Superior temporal gyrus (tissue), 1 donor: Measurements from ENCODE around the gene ACSF3.

Experiments
- DNase-seq: peaks from one replicate; pipeline ENCODE4 v3.0.0-alpha.2; 2016; ENCODE audit errors: extremely low spot score

The ACSF3 gene

DNA sequence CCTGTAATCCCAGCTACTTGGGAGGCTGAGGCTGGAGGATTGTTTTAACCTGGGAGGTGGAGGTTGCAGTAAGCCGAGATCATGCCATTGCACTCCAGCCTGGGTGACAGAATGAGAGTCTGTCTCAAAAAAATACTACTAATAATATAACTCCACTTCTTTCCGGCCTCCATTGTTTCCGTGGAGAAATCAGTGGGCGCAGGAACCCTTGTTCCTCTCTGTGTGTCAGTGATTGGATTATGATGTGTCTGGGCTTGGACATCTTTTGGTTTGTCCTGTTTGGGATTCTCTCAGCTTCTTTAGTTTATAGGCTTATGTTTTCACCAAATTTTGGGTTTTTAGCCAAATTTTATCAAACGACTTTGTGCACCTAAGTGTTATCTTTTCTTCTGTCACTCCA lies 36.8 kb downstream of the ACSF3 start:
- DNase-seq, result no peak

DNA sequence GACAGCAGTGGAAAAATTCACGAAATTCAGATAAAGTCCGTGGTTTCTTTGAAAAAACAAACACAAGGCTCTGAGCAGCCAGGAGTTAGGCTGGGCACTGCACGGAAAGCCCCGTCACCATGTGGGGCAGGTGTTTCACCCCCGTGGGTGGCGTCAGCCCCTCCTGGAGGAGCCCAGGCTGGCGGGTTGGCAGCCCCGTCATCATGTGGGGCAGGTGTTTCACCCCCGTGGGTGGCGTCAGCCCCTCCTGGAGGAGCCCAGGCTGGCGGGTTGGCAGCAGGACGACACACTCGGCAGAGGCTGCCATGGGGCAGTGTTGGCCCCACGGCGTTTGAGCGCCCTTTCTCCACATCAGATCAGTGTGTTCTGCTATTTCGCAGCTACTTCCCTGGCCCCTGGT lies 38.1 kb downstream of the ACSF3 start:
- no peak for DNase-seq

DNA sequence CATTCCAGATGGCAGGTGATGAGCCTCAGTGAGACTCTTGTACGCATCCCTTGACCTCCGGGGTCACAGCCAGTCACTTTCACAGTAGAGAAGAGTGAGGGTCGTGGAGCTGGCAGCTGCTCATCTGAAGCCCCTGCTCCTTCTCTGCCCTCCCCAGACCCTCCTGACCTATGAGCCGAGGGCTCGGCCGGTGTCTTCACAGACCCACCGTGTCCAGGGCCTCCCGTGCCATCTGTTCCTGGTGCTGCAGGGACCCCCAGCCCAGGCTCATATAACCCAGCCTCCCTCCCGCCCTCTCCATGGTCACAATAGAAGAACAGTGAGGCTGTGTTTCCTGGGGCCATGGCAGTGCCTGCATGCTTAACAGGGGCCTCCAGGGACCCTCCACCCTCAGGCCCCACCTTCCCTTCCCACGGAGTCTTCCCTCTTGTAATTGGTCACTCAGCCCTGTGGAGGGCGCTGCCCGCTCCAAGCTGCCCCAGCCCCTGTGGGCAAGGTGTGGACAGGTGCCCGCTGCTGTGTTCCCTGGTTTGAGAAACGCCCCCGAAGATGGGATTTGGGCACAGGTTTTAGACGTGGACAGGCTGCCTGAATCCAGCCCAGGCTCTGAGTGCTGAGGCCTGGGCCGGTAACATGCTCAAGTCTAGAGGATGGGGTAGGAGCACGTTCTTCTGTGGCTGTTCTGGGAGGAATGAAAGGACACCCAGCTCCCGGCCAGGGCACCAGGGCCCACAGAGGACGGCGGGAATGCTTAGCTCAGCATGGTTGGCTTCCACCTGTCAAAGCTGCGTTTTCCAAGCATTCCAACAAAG lies 38.7 kb downstream of the ACSF3 start:
- no peak for DNase-seq

DNA sequence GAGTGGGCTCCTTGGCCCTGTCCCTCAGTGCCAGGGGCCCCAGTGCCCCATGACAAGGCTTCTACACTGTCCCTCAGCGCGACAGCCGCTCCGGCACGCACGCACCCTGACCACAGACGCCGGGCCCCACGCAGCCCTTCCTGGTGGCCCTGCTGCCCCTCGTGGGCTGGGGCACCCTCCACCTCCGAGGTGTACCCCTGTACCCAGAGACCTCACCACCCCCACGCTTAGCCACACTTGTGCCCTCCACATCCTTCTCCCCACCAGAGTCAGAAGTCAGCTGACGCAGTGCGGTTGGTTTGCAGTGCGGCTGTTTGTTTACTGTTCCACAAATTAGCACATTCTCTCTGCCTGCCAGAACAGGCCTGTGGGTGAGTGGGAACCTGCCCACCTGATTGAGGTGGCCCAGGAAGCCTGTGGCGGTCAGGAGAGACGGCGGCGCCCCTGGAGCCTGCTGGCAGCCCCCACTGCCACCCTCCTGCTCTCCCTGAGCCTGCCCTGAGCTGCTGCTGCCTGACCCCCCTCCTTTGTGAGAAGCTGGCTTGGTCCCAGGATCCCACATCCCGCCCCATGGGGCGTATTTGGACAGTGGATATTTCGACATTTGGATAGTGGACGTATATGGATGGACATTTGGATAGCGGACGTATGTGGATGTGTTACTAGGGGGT lies 39.9 kb downstream of the ACSF3 start:
- DNase-seq, result no peak

DNA sequence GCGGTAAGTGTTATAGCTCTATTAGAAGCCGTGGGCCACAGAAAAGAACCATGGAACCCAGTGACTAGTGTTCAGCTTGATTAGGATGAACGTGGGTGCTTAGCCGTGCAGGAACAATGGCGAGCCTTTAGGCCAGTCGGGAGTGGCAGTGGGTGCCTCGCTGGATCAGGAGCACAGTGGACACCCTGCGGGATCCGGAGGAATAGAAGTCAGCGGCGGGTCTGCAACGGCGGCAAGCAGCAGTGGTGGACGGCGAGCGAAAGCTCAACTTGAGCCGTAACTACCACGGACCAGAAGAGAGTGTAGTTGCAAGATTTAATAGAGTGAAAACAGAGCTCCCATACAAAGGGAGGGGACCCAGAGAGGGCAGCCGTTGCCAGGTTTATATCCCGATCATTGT lies 40.6 kb downstream of the ACSF3 start:
- no peak for DNase-seq

DNA sequence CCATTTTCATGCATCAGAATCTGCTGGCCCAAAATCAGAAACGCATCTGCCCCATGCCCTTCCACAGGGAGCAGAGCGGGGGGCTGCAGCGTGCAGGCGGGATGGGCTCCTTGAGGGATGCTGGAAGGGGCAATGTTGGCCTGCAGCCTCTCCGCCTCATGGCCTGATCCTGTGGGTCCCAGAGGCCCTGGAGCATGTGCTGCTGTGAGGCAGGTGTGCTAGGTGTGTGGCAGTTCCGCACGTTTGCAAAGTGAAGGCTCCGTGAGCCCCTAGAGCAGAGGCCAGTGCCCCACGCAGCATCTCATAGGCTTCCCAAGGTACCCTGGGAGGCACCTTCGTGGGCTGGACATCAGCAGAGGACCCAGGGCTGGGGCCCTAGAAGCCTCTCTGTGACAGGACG lies 41.5 kb downstream of the ACSF3 start:
- DNase-seq, result no peak

DNA sequence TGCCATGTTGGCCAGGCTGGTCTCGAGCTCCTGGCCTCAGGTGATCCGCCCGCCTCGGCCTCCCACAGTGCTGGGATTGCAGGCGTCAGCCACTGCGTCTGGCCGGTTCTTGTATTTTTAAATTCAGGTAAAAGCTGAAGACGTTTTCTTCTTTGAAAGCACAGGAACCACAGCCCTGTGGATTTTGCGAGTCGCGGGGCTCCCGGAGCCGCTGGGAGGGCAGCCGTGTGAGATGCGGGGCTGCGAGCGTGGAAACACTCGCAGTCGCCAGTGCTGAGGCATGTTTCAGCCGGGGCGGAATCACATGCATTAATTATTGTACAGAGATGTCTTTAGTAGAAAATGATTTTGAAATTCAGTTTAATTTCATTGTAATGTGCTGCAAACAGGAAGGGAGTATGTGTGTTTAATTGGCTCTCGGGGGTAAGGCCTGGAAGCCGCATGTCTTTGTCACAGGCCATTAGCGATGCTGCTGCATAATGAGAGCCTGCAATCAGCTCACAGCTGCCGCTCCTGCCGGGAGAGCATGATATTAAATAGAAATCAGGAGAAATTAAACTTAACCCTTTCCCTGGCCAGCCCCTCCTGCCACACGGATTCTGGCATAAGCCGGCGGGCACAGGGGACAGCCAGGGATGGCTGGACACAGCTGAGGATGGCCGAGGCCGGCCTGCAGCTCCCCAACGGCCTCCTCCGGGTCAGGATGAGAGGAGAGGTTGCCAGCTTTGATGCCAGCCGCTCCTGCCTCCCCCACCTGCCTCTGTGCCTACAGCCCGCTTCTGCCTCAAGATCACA lies 42.5 kb downstream of the ACSF3 start:
- DNase-seq, result no peak

DNA sequence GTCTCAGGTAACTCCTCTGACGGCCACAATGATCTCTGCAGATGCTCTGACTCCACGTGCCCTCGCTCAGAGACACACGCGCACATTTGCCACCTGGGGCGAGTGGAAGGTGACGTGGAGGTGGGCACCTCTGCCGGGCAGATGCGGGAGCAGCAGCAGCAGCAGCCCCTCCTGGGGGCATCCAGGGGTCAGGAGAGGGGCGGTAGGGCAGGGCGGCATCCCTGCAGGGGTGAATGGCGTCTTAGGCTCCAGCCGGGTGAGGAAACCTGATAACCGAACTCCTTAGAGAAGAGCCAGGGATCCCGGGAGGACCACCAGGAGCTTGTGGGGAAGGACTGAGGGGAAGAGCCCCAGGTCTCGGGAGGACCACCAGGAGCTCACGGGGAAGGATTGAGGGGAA lies 43.3 kb downstream of the ACSF3 start:
- no peak for DNase-seq

DNA sequence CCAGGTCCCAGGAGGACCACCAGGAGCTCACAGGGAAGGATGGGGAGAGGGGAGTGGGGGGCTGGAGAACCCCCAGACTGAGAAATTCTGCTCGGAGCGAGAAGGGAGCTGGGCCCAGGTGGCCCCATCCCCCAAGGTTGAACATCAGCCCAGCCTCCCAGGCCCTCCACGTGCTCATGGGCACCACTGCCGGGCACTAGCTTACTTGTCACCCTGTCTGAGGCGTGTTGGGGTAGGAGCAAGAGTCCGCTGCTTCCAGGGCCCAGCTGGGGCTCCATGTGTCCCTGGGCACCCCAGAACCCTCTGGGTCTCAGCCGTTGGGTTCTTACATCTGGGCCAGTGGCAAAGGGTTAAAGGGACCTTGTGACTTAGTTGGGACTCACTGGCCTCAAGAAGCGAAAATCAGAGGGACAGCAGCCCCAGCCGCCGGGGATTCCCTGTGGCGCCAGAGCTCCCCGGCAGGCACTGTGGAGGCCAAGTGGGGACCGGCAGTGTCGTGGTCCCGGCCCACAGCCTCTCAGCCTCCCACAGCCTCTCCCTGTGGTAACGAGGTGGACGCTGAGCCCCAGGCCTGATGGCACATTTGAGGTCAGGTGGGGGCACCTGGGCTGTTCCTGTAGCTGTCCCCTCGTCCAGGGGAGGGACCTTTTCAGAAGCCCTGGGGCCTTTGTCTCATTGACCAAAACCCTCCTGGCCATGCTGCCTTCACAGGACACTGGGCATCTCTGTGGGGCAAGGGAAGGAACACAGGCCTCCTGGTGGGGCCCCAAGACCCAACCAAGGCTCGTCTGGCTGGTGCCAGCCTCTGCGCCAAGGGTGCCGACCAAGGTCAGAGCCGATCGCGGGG lies 44.2 kb downstream of the ACSF3 start:
- no peak for DNase-seq

DNA sequence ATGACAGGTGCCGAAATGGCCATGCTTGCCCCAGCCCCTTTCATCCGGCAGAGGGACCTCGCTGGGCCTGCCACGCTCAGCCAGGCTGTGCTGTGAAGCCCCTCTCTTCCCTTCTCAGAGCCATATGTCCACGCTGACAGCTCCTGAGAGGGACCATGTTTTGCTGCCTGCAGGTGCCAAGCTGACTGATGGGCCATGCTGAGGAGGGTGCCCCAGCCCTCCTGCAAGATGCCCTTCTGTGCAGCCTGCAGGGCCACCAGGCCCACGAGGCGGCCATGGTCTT lies 44.8 kb downstream of the ACSF3 start:
- DNase-seq, result no peak

DNA sequence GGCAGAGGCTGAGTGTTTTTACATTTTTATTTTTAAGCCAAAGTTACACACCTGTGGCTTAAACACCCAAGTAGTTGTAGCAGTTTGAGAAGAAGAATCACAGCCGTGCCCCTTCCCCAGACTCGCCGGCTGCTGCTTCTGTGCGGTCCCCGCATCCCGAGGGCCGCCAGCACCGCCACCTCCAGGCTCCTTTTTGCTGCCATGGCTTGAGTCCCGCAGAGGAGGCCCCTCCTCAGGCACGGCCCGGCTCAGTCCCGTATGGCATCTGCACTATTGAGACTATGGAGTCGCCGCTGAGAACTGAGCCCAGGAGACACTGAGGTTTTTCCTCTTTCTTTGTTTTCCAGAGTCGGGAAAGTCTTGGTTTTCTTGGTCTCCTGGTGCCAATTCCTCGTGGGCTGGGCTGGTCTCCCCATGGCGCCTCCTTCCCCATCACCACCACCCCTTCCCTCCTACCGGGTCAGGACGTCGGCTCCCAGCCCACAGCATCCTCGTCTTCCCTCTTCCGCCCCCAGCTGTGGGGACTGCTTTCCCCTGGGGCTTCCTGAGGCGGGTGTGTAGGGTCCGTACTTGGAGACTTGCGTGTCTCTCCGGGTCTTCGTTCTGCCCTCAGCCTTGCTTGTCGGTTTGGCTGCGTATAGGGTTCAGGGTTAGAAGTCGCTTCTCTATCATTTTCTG lies 45.3 kb downstream of the ACSF3 start:
- DNase-seq, result no peak

DNA sequence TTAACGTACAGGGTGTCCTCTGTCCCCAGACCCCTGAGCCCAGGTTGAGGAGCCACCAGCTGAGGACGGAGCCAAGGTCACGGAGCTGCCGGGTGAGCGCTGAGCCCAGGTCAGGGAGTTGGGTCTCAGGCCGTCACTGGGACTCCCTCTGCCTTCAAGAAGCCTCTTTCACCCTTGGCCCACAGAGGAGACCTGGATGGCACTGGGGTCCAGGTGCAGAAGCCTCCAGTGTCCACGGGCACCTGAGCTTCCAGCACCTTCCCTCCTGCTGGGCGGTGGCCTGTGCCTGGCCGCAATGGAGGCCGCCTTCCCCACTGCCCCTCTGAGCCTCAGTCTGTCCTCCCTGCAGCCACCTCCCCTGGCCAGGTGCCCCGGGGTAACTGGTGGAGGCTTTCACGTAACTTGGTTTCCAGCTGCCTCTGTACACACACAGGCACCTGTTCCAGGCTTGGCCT lies 46.3 kb downstream of the ACSF3 start:
- DNase-seq, result no peak

DNA sequence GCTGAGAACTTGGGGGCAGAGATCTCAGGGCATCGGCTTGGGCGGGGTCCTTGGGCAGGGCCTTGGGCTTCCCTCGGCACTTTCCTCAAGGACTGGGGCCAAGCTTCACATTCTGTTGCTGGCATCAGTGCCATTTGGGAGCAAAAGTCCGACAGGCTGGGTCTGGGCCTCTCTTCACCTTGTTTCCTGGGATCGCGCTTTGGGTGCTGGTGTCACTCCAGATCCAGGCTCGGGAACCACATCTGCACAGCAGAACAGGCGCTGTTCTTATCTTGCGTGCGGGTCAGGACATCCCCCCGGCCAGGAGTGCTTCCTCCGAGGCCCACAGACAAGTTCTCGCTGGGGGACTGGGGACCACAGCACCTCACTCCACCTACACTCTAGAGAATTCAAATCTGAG lies 46.7 kb downstream of the ACSF3 start:
- no peak for DNase-seq

DNA sequence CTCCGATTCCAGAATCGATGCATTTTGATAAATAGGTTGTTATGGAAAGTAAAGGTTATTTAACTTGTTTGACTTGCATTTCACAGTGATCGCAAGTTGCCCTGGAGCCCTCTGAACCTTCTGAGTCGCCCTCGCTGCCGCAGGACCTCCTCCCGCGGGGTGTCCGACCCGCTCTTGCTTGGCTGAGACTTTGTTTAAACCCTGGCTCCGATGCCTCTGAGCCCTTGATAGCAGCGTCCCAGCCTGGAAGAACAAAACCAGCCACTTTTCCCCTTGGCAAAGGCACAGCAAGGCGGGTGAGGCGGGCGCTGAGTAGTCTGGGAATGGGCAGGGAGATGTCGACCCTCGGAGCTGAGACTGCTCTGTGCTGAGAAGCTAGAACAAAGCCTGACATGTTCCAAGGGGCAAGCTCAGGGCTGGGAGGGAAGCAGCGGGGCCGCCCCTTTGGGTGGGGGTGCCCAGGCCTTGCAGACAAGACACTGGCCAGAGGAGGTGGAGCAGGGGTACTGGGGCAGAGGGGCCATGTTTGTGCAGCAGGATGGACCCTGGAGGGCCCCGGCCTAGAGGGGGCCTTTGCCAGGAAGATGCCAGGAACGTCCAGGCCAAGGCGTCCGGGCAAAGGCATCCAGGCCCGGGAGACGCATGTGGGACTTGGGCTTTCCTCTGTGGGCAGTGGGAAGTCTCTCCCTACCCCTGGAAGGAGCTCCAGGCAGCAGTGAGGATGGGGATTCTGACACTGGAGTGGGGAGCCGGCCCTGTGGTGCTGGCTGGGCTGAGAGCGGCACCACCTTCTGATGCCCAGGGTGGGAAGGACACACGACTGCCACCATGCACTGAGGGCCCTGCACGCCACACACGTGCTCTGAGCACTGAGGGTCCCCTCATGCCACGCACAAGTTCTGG lies 47.6 kb downstream of the ACSF3 start:
- no peak for DNase-seq

DNA sequence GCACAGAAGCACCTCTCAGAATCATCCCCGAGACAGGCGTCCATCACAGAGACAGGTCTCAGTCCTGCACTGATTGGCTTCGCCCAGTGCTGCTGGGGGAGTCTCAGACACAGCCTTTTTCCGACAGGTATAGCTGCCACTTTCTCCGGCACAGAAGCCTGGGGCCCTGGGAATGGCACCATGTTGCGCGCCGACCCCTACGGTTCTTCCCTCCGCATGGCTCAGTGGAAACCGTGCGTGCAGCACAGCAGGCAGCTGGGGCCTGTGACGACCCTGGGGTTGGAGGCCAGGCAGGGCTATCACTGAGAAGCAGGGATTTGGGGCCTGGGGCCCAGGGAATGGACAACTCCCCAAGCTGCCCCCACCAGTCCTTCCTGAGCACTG lies 48.2 kb downstream of the ACSF3 start:
- no peak for DNase-seq

DNA sequence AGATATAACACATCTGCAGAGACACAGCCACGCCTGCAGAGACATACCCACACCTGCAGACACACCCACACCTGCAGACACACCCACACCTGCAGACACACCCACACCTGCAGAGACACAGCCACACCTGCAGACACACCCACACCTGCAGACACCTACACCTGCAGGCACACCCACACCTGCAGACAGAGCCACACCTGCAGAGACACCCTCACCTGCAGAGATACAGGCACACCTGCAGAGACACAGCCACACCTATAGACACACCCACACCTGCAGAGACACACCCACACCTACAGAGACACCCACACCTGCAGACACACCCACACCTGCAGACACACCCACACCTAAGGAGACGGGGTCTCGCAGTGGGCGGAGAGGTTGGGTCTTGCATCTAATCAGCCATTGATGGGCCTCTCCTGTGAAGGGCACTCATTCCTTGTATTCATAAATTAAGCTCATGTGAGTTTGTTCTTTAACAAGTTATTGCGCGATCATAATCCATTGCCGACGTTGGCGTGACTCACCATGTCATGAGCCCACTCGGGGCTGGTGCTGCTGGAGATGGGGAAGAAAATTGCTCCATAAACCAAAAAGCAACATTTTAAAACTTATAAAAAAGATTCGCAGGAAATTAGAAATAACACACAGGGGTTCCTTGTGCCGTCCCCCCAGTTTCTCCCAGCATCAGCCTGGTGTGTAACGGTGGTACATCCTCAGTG lies 49.0 kb downstream of the ACSF3 start:
- DNase-seq, result no peak

DNA sequence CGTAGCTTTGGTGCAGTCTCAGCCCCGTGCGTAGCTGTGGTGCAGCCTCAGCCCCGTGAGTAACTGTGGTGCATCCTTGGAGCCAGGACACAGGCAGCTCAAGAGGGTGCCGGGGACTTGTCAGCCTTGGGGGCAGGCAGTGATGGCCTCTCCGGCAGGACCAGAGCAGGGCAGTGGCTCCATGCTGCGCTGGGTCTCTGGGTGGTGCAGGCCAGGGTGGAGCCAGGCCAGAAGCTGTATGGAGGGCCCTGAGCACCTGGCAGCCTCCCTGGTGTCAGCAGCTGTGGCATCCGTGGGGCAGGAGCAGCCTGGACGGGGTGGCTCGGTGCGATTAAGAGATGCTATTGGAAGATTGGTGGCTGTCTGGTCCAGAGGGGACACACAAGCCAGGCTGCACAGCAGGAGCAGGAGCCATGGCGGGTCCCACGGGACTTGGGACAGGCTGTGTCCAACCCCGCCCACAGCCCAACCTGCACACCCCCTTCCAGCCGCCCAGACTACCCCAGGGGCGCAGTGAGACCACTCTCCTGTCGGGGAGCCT lies 49.6 kb downstream of the ACSF3 start:
- DNase-seq, result no peak

DNA sequence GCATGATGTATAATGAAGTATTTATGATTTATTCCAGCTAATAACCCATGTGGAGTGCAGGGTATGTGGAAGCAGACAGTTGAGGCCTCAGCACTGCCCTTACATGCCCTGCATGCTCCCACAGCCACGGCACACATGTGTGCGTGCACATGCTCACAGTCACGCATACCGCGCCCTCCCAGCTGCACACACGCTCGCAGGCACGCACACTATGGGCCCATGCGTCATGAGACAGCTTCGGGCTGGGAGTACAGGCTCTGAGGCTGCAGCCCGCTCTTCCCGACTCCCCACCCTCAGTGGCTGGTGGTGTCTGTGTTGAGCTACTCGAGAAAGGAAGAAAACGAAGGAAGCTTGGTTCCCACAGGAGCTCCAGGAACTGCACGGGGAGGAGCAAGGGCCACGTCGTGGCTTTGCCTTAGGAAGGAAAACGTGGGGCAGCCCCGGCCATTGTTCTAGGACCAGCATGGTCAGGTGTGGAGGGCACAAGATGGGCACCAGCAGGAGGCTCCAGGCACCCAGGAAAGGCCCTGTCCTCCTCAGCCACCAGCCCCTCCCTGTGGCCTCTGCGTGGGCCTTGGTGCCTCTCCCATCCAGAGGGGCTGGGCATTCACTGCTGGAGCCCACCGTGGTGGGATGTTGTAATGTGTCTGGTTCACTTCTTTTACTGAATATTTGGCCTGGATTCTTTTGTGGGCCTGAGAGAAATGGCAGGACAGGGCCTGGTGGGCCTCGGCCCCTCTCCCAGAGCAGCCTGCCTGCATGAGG lies 50.4 kb downstream of the ACSF3 start:
- DNase-seq, result no peak

DNA sequence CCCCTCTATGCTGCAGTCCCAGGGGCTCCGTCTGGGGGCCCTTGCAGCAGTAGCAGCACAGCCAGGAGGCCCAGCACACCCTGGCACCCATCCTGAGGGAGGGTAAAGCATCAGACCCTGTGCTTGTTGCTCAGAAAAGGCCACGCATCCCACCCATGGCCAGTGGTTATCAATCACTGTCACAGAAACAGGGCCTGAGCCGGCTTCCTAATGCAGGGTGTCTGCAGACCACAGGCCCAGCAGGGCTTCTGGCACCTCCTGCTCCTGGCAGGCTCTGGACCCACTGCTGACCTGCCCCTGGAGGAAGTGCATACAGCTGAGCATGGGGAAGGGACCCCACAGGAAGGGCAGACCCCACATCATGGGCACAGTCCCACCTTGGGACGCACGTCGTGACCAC lies 51.0 kb downstream of the ACSF3 start:
- no peak for DNase-seq
